GM19438 (cell line): ENCODE measurements around the gene ITGB4.

Experiments
- ATAC-seq: cut with Tn5 transposase; IDR thresholded peaks from one replicate; pipeline ENCODE4 v1.9.1; 2021; ENCODE audit warnings: low read depth; ENCODE audit not compliant: unreplicated experiment

Gene ITGB4

GRCh38 chr17:75695830-75696271 lies 25.4 kb upstream of the ITGB4 start:
- no peak for ATAC-seq

- no peak for ATAC-seq
Measured at GRCh38 chr17:75697651-75698291, 23.5 kb upstream of the ITGB4 start.

- ATAC-seq = no peak
Measured at GRCh38 chr17:75698659-75699058, 22.6 kb upstream of the ITGB4 start.

- ATAC-seq = no peak
Measured at GRCh38 chr17:75701288-75701687, 20.0 kb upstream of the ITGB4 start.

DNA sequence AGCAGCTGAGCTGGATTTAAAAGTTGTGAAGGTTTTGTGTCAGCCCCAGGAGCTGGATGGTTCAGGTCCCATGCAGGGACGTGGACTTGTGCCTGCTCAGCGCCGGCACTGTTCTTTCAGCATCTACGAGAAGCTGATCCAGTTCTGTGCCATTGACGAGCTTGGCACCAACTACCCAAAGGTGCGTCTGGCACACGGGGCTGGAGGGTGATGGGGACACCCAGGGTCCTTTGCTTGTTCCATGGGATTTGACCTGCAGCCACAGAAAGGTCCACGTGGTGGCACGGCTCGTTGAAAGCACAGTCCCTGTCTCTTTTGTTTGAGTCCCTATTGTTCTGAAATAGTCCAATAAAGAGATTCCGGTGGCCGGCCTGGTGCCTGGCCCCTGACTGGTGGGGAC lies 18.1 kb upstream of the ITGB4 start:
- ATAC-seq = no peak

DNA sequence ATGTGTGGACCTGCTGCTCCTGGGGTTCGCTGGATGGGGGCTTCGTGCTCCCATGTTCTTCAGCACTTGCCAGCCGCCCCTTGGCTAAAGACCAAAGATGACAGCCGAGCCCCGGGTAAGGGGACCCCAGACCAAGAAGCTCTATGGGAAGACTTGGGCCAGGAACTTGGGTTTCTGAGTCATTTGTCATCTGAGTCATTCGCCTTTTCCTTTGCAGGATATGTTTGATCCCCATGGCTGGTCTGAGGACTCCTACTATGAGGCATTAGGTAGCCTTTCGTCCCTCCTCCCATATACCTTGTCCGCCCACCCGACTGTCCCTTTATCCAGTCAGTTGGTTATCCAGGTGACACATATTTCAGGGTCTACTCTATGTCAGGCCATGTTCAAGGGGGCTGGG lies 17.7 kb upstream of the ITGB4 start:
- no peak for ATAC-seq

- ATAC-seq = no peak
Measured at GRCh38 chr17:75704963-75705875, 16.0 kb upstream of the ITGB4 start.

DNA sequence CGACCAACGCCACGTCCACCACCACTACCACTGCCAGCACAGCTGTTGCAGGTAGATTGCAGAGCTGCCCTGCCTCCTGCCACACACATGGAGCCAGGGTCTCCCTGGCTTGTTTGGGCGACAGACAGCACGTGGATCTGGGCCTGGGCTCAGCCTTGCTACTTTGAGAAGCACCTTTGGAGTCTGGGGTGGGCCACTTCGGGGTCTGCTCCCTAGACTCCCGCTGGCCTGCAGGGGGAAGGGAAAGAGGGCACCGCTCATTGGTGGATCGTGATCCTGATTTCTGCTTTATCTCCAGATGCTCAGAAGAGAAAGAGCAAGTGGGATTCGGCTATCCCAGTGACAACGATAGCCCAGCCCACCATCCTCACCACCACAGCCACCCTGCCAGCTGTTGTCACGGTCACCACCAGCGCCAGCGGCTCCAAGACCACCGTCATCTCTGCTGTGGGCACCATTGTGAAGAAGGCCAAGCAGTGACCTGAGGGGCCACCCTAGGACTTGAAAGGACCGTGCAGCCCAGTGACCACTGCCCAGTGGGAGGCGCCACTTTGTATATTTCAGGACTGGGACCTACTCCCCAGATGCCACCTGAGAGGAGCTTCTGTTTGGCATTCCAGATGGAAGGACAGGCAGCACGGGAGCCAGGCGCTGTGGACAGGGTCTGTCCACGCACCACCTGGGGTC lies 15.1 kb upstream of the ITGB4 start:
- no peak for ATAC-seq

GRCh38 chr17:75707079-75707571 lies 14.1 kb upstream of the ITGB4 start:
- no peak for ATAC-seq

DNA sequence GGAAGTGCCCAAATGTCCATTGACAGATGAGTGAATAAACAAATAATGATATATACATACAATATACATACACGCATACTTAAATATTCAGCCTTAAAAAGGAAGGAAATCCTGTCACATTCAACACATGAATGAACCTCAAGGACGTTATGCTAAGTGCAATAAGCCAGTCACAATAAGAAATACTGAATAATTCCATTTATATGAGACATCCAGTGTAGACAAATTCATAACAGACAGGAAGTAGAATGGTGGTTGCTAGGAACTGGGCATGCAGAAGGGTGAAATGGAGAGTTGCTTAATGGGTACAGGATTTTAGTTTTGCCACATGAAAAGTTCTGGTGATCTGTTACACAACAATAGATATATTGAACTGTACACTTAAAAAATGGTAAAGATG lies 8.8 kb upstream of the ITGB4 start:
- no peak for ATAC-seq

DNA sequence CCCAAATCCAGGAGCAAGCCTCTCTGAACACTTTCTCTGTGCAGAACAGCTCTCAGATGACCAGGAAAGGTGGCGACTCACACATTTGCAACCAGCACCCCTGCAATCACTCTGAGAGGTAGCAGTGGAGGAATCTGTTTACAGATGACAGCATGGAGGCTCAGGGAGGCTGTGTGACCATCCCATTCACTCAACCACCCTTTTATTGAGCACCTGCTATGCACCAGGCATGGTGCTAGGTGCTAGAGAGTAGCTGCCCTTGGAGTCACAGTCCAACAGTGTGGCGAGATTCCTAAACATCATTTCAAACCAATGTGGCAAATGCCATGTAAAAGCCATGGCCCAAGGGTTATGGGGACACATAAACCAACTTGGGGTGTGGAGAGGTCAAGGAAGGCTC lies 1.5 kb upstream of the ITGB4 start:
- no peak for ATAC-seq

DNA sequence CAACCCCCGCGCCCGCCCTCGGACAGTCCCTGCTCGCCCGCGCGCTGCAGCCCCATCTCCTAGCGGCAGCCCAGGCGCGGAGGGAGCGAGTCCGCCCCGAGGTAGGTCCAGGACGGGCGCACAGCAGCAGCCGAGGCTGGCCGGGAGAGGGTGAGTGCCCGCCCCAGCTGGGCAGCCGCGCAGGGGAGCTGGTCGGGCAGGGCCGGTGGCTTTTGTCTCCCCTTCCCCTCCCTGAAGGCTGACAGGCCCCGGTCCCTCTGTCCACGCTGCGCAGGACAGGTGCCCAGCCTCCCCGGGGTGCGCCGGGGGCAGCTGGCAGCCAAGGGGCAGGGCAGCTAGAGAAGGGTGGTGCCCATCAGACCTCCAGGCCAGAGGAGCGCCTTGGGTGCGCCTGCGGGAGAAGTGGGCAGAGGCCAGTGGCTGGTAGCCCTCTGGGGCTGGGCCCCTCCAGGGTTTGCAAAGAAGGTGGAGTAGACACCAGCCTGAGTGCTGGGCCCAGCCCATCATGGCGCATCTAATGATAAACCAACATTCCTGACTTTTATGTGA lies 278 bp downstream of the ITGB4 start:
- ATAC-seq = no peak

DNA sequence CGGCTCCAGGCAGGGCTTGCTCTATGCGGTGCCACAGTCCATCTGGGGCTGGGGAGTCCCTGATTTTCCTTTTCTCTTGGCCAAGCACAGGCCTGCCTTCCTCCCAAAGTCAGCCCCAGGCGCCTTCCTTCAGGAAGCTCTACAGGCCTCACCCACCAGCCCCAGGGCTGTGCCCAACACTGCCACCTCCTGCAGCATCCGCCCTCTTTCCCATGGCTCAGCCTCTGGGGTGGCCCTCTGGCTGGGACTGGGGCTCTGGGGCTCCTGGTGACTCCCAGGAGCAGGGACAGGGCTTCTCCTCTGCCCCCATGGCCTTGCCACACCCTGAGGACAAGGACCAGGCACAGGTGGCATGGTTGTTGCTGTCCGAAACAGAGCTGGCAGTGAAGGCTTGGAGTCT lies 817 bp downstream of the ITGB4 start:
- no peak for ATAC-seq

DNA sequence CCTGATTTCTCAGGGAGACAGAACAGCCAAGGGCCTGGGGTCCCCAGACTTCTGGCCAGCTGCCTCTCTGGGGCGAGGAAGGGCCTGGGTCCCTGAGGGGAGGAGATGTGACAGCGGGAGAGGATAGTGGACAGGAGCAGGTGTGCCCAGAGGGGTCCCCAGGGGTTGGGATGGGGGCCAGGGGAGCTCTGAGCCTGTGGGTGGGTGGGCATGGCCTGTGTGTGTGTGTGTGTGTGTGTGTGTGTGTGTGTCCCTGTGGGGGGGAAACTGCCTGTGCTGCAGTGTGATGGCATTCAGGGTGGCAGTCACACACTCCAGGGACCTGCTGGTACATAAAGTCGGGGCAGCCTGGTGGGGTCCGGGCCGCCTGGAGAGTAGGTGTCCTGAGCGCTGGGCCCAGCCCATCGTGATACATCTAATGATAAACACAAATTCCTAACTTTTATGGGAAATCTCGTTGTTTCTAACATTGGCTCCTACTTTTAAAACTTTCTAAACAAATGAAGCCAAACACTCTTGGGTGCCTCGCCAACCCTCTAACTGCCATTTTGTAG lies 1.4 kb downstream of the ITGB4 start:
- ATAC-seq = no peak

DNA sequence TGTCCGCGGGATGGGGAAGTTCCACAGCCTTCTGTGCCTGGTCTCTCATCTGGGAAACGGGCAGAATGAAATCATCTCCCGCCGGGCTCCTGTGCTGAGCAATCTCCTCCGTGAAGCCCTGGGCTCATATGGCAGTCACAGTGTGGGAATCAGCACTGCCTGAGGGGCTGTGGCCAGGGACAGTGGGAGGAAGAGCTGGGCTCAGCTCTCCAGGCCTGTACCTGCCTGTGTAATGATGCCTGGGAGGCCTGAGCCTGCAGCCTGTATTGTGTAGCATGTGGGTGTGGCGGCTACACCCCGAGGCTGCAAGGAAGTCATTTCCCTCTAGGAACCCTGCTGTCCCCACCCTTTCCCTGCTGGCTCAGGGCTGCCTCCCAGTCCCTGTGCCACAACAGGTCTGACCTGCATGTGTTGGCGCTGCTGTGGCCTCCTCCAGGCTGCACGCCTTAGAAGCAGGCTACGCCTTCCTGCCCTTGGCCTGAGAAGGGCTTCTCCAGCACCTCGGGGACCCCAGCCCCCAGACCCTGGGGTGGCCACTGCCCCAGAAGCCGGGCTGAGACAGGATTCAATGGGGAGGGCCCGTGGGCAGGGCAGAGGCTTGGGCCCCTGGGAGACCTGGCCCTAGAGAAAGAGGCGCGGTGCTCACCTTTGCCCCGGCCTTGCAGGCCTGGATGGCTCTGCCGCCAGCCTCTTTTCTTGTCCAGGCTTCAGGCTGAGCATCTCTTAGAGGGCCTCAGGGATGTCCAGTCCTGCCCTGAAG lies 2.1 kb downstream of the ITGB4 start:
- no peak for ATAC-seq

GRCh38 chr17:75724016-75725003 lies 3.1 kb downstream of the ITGB4 start:
- no peak for ATAC-seq

GRCh38 chr17:75725504-75725903 lies 4.2 kb downstream of the ITGB4 start:
- no peak for ATAC-seq

- no peak for ATAC-seq
Measured at GRCh38 chr17:75727391-75727790, 6.1 kb downstream of the ITGB4 start.

- no peak for ATAC-seq
Measured at GRCh38 chr17:75729351-75729750, 8.1 kb downstream of the ITGB4 start.
